Memory B cell (primary cell): ENCODE measurements around the gene MRPL50.
"Not testable (repeated sequence)": the region's sequence is repeated elsewhere in the genome, so short reads cannot be mapped to it uniquely, and the experiment has no call there.

Experiments
- ATAC-seq: fragments of 150-1000 bp; cut with Tn5 transposase; 2 replicates; pipeline ENCODE4 v1.10.0; 2021; ENCODE audit warnings: low read depth, mild to moderate bottlenecking, moderate library complexity
- DNase-seq, 2 donors: peaks; one replicate each; pipeline ENCODE4 v3.0.0; 2022; ENCODE audit warnings: low spot score in 2 of 2
- H3K27ac Mint-ChIP-seq: one replicate; pipeline ENCODE4 v1.8.0; 2022; ENCODE audit warnings: mild to moderate bottlenecking, moderate library complexity, mixed read lengths
- H3K27me3 Mint-ChIP-seq: one replicate; pipeline ENCODE4 v1.8.0; 2022; ENCODE audit warnings: mixed read lengths
- H3K36me3 Mint-ChIP-seq: one replicate; pipeline ENCODE4 v1.8.0; 2022; ENCODE audit warnings: mild to moderate bottlenecking, mixed read lengths
- H3K4me1 Mint-ChIP-seq: one replicate; pipeline ENCODE4 v1.8.0; 2022; ENCODE audit warnings: mixed read lengths
- H3K4me3 Mint-ChIP-seq: one replicate; pipeline ENCODE4 v1.8.0; 2022; ENCODE audit warnings: mild to moderate bottlenecking, moderate library complexity, mixed read lengths
- H3K9me3 Mint-ChIP-seq: one replicate; pipeline ENCODE4 v1.8.0; 2022; ENCODE audit warnings: mixed read lengths

The MRPL50 gene

GRCh38 chr9:101403516-101404285 lies 5.3 kb upstream of the MRPL50 start:
- no peak for ATAC-seq
- H3K4me3 Mint-ChIP-seq = no peak overlapping the region
- peak overlapping the region; percentile 6 for H3K27ac Mint-ChIP-seq
- H3K4me1 Mint-ChIP-seq = peaks cover 29% of the 10 kb centered on the region
- peaks cover 20% of the 10 kb centered on the region for H3K9me3 Mint-ChIP-seq
- H3K27me3 Mint-ChIP-seq = no peaks in the 10 kb centered on the region
- peaks cover 74% of the 10 kb centered on the region for H3K36me3 Mint-ChIP-seq
- DNase-seq = no peak

GRCh38 chr9:101400120-101400519 lies 1.7 kb upstream of the MRPL50 start:
- Mint-ChIP-seq H3K27ac (peak overlapping the region; percentile 32), H3K4me1 (peaks cover 38% of the 10 kb centered on the region), H3K4me3 (peak overlapping the region; percentile 68), H3K27me3 (no peaks in the 10 kb centered on the region), H3K36me3 (peaks cover 52% of the 10 kb centered on the region), H3K9me3 (peaks cover 10% of the 10 kb centered on the region)
- ATAC-seq (no peak), DNase-seq (no peak)

- Mint-ChIP-seq H3K27ac (peak overlapping the region; percentile 100), H3K27me3 (no peaks in the 10 kb centered on the region), H3K36me3 (peaks cover 50% of the 10 kb centered on the region), H3K4me3 (peak overlapping the region; percentile 99), H3K9me3 (peaks cover 7% of the 10 kb centered on the region), H3K4me1 (peaks cover 41% of the 10 kb centered on the region)
- no peak for DNase-seq
- no peak for ATAC-seq
Measured at GRCh38 chr9:101399643-101399970, 1.2 kb upstream of the MRPL50 start.

DNA sequence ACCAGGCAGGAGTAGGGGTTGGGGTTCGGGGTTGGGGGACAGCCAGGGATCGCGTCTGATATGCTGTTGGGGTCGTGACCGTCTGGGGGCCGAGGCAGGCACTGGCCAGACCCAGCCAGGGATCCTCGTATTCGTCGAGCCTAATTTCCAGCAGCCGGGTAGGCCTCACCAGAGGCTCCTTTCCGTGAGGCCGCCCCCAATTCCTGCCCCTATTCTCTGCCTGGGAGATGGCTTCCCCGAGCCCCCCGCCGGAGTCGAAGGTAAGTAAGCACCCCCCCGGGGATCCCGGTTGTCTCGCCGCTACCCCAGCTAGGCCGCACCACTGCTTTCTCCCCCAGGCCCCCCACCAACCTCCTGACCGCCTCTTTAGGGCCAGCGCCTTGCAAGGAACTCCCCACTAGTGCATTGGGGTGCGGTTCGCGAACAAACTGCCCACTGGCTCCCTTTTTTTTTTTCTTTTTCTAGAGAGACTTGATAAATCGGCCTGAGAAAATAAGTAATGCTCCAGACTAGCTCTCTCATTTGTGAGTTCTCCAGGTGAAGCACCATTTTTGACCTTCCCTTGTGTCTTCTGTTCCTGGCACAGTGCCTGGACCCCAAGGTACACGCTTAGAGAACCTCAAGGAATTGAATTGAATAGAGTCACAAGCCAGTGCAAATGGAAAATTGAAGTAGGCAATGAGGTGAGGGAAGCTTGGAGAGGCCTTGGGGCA lies 668 bp upstream of the MRPL50 start:
- ATAC-seq (peak; percentile 0), DNase-seq (no peak)
- H3K27me3 Mint-ChIP-seq = no peaks in the 10 kb centered on the region
- H3K9me3 Mint-ChIP-seq = peaks cover 6% of the 10 kb centered on the region
- peaks cover 49% of the 10 kb centered on the region for H3K36me3 Mint-ChIP-seq
- peak overlapping the region; percentile 100 for H3K27ac Mint-ChIP-seq
- peaks cover 46% of the 10 kb centered on the region for H3K4me1 Mint-ChIP-seq
- H3K4me3 Mint-ChIP-seq = peak overlapping the region; percentile 99

- no peak for ATAC-seq
- peaks cover 43% of the 10 kb centered on the region for H3K36me3 Mint-ChIP-seq
- H3K27ac Mint-ChIP-seq = peak overlapping the region; percentile 100
- no peaks in the 10 kb centered on the region for H3K27me3 Mint-ChIP-seq
- peak overlapping the region; percentile 99 for H3K4me3 Mint-ChIP-seq
- H3K4me1 Mint-ChIP-seq = peaks cover 42% of the 10 kb centered on the region
- H3K9me3 Mint-ChIP-seq = peaks cover 5% of the 10 kb centered on the region
- DNase-seq = no peak
Measured at GRCh38 chr9:101397746-101398067, 711 bp downstream of the MRPL50 start.

DNA sequence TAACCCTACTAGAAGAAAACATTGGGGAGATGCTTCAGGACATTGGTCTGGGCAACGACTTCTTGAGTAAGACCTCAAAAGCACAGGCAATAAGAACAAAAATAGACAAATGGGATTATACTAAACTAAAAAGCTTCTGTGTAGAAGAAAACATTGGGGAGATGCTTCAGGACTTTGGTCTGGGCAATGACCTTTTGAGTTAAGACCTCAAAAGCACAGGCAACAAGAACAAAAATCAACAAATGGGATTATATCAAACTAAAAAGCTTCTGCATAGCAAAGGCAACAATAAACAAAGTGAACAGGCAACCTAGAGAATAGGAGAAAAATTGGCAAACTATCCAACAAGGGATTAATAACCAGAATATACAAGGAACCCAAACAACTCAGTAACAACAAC lies 3.7 kb downstream of the MRPL50 start:
- Mint-ChIP-seq H3K36me3 (peaks cover 43% of the 10 kb centered on the region), H3K4me3 (no peak overlapping the region), H3K4me1 (peaks cover 39% of the 10 kb centered on the region), H3K27me3 (no peaks in the 10 kb centered on the region), H3K27ac (no peak overlapping the region), H3K9me3 (peaks cover 9% of the 10 kb centered on the region)
- DNase-seq (no peak), ATAC-seq (no peak)

DNA sequence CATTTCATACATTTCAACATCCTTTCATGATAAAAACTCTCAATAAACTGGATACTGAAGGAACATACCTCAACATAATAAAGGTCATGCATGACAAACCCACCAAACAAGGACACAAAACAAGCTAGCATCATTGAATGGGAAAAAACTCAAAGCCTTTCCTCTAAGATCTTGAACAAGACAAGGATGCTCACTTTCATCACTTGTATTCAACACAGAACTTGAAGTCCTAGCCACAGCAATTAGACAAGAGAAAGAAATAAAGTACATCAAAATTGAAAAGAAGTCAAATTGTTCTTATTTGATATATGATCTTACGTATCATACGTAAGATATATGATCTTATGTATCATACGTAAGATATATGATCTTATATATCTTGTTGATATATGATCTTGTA lies 5.3 kb downstream of the MRPL50 start:
- no peak overlapping the region for H3K4me3 Mint-ChIP-seq
- DNase-seq = no peak
- peaks cover 43% of the 10 kb centered on the region for H3K36me3 Mint-ChIP-seq
- H3K9me3 Mint-ChIP-seq = peaks cover 9% of the 10 kb centered on the region
- H3K27me3 Mint-ChIP-seq = no peaks in the 10 kb centered on the region
- H3K4me1 Mint-ChIP-seq = peaks cover 41% of the 10 kb centered on the region
- H3K27ac Mint-ChIP-seq = peak overlapping the region; percentile 2
- no peak for ATAC-seq

GRCh38 chr9:101388507-101388993 lies 9.9 kb downstream of the MRPL50 start:
- Mint-ChIP-seq H3K36me3 (peaks cover 38% of the 10 kb centered on the region), H3K27ac (peak overlapping the region; percentile 16), H3K27me3 (no peaks in the 10 kb centered on the region), H3K9me3 (peaks cover 14% of the 10 kb centered on the region), H3K4me1 (peaks cover 24% of the 10 kb centered on the region), H3K4me3 (no peak overlapping the region)
- no peak for ATAC-seq
- no peak for DNase-seq

GRCh38 chr9:101387871-101388506 lies 10.4 kb downstream of the MRPL50 start:
- H3K27me3 Mint-ChIP-seq = no peaks in the 10 kb centered on the region
- peak; percentile 70 for ATAC-seq
- peaks cover 35% of the 10 kb centered on the region for H3K36me3 Mint-ChIP-seq
- no peak overlapping the region for H3K4me3 Mint-ChIP-seq
- peaks cover 13% of the 10 kb centered on the region for H3K9me3 Mint-ChIP-seq
- DNase-seq = no peak
- H3K27ac Mint-ChIP-seq = peak overlapping the region; percentile 16
- H3K4me1 Mint-ChIP-seq = peaks cover 22% of the 10 kb centered on the region

- not testable (repeated sequence) for DNase-seq, H3K4me3 Mint-ChIP-seq
Measured at GRCh38 chr9:101384873-101385536, 13.4 kb downstream of the MRPL50 start, which contains the start of gene BAAT. Gene BAAT, minus strand, starts transcription at chr9:101385006. Its CDS starts 13,602 bp downstream, at chr9:101371404.

DNA sequence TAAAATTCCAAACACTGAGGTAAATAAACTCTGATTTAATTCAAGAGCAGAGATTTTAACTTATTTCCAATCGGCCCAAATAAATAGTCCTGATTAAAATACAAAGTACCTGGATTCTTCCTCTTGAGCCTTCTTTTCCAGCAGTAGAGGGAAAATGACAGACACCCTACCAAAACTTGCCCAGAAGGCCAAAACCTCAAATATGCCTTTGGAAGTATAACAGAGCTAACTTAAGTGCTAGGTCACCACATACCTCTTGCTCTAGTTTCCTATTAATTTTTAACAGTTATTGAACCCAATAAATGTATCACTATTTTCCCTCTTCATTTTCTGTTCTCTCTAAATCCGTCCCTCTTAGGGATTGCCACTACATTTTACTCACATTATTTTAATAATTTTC lies 15.1 kb downstream of the MRPL50 start:
- no peak overlapping the region for H3K4me3 Mint-ChIP-seq

More at GRCh38 chr9:101384873-101385536, 13.4 kb downstream of the MRPL50 start, which contains the start of gene BAAT:
- not testable (repeated sequence) for H3K27ac Mint-ChIP-seq, H3K4me1 Mint-ChIP-seq, H3K9me3 Mint-ChIP-seq, H3K27me3 Mint-ChIP-seq, ATAC-seq
- H3K36me3 Mint-ChIP-seq = peaks cover 11% of the 10 kb centered on the region

DNA sequence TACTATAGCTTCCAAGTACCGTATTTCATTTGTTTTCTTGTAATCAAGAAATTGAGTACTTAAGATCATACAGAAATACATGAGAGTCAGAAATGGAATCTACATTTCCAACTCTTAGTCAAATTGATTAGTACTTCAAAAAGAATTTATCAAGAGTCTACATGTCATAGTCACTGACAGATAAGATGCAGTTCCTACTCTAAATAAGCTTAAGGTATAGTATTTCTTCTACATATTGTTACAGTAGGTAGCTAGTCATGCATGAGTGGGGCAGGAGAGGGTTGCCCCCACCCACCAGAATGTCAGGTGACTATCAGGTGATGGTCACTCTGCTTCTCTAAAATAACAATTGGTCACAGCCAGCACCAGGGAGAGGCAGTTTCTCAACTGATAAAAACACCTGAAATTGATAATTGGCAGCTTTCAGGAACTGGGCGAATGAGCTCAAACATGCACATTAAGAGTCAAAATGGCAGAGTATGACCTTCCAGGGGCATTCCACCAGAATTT lies 16.5 kb downstream of the MRPL50 start:
- no peak overlapping the region for H3K4me3 Mint-ChIP-seq
- peaks cover 13% of the 10 kb centered on the region for H3K9me3 Mint-ChIP-seq
- peaks cover 14% of the 10 kb centered on the region for H3K36me3 Mint-ChIP-seq
- no peak for DNase-seq
- H3K27me3 Mint-ChIP-seq = peaks cover 3% of the 10 kb centered on the region
- no peak overlapping the region for H3K27ac Mint-ChIP-seq
- ATAC-seq = no peak
- H3K4me1 Mint-ChIP-seq = no peaks in the 10 kb centered on the region

More for the DNA sequence above, 15.1 kb downstream of the MRPL50 start:
- peaks cover 8% of the 10 kb centered on the region for H3K9me3 Mint-ChIP-seq
- peaks cover 5% of the 10 kb centered on the region for H3K4me1 Mint-ChIP-seq
- ATAC-seq = no peak
- peaks cover 11% of the 10 kb centered on the region for H3K36me3 Mint-ChIP-seq
- no peak for DNase-seq
- H3K27me3 Mint-ChIP-seq = no peaks in the 10 kb centered on the region
- no peak overlapping the region for H3K27ac Mint-ChIP-seq

DNA sequence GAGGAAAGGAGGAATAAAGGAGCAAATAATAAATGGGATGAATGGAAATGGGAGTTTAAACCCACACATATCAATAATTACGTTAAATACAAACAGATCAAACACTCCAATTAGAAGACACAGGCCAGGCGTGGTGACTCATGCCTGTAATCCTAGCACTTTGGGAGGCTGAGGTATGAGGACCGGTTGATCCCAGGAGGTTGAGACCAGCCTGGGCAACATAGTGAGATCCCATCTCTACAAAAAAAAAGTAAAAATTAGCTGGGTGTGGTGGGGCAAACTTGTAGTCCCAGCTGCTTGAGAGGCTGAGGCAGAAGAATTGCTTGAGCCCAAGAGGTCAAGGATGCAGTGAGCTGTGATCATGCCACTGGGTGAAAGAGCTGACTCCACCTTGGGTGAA lies 17.3 kb downstream of the MRPL50 start:
- DNase-seq (no peak), ATAC-seq (no peak)
- H3K27me3 Mint-ChIP-seq = peaks cover 3% of the 10 kb centered on the region
- no peaks in the 10 kb centered on the region for H3K4me1 Mint-ChIP-seq
- H3K36me3 Mint-ChIP-seq = peaks cover 13% of the 10 kb centered on the region
- peaks cover 13% of the 10 kb centered on the region for H3K9me3 Mint-ChIP-seq
- H3K4me3 Mint-ChIP-seq = no peak overlapping the region
- no peak overlapping the region for H3K27ac Mint-ChIP-seq
